A549 (cell line): ENCODE results near the gene SCRN2. TPM values are rescaled to one million over a fixed set of nuclear protein-coding genes. Genes with fewer than 3 reads are reported as not detected.

Experiments used
- ATAC-seq, 2 experiments: fragments of 200-7000 bp in 1 of 2; fragments of >200 bp in 1 of 2; cut with Nextera tagmentation in 1 of 2; cut with Tn5 transposase in 1 of 2; 3 replicates each; pipeline versions ENCODE4 v1.8.0 to v1.9.1; 2018 to 2020; ENCODE audit warnings: mild to moderate bottlenecking in 1 of 2, moderate library complexity in 1 of 2
- CTCF ChIA-PET: fragments of 300-600 bp; sonication (Branson Sonifier 250); formaldehyde crosslinking; extraction: SDS; loops from one replicate; lab custom pipeline; 2021; ENCODE audit warnings: antibody characterized with exemption, inconsistent platforms; lab: Yijun Ruan, JAX
- POLR2A ChIA-PET: fragments of 350-600 bp; formaldehyde crosslinking; extraction: SDS; loops from one replicate; lab custom pipeline; 2021; ENCODE audit warnings: antibody characterized with exemption, inconsistent platforms; lab: Yijun Ruan, JAX
- DNase-seq, 2 experiments: peaks; one replicate each; pipeline versions ENCODE4 v3.0.0 to v3.0.0-alpha.2; 2011 to 2016; ENCODE audit warnings: low read depth in 1 of 2, low spot score in 1 of 2
- FAIRE-seq: peaks from 2 replicates; lab custom pipeline; 2011; peaks lifted over from hg19 to GRCh38; lab: Jason Lieb, UNC
- H3K27ac ChIP-seq, 2 experiments: fragments of >200 bp; sonication (Bioruptor Twin); formaldehyde crosslinking; 3 replicates each; pipeline ENCODE4 v1.5.1; 2016 to 2017
- H3K4me1 ChIP-seq: fragments of >200 bp; sonication (Bioruptor Twin); formaldehyde crosslinking; 3 replicates; pipeline ENCODE4 v1.6.1; 2016
- H3K4me2 ChIP-seq: fragments of >200 bp; sonication (Bioruptor Twin); formaldehyde crosslinking; 3 replicates; pipeline ENCODE4 v1.6.1; 2016
- H3K4me3 ChIP-seq: fragments of >200 bp; sonication (Bioruptor Twin); formaldehyde crosslinking; 3 replicates; pipeline ENCODE4 v1.5.1; 2016
- H3K9me3 ChIP-seq: fragments of >200 bp; sonication (Bioruptor Twin); formaldehyde crosslinking; 3 replicates; pipeline ENCODE4 v1.6.1; 2016
- BHLHE40 ChIP-seq: IDR thresholded peaks from 2 replicates; pipeline ENCODE4 v1.6.1; 2012; ENCODE audit warnings: low read depth, low read length, inconsistent platforms
- CHD4 ChIP-seq: fragments of 200-600 bp; sonication (generic); IDR thresholded peaks from 2 replicates; pipeline ENCODE4 v1.6.1; 2016; ENCODE audit warnings: antibody characterized with exemption, mild to moderate bottlenecking, borderline replicate concordance
- CTCF ChIP-seq: fragments of >200 bp; sonication (Bioruptor Twin); formaldehyde crosslinking; IDR thresholded peaks from 3 replicates; pipeline ENCODE4 v1.5.1; 2016
- EHMT2 ChIP-seq: fragments of 200-600 bp; sonication (generic); IDR thresholded peaks from 2 replicates; pipeline ENCODE4 v1.6.1; 2016; ENCODE audit warnings: antibody characterized with exemption, low read depth, mild to moderate bottlenecking, moderate library complexity
- FOSL2 ChIP-seq, 2 experiments: fragments of 450-650 bp in 1 of 2; fragments of >200 bp in 1 of 2; sonication (Bioruptor Twin) in 1 of 2; formaldehyde crosslinking; IDR thresholded peaks; 2 replicates each; pipeline versions ENCODE4 v1.5.0 to v1.6.1; 2016 to 2020; ENCODE audit warnings: mild to moderate bottlenecking in 1 of 2, moderate library complexity in 1 of 2
- FOXS1 ChIP-seq: fragments of 250-450 bp; sonication (Bioruptor Pico); IDR thresholded peaks from 2 replicates; pipeline ENCODE4 v1.5.0; 2020; ENCODE audit warnings: mild to moderate bottlenecking, moderate library complexity
- HOXA7 ChIP-seq: fragments of 250-450 bp; sonication (Bioruptor Pico); IDR thresholded peaks from 2 replicates; pipeline ENCODE4 v1.5.0; 2020; ENCODE audit warnings: mild to moderate bottlenecking, moderate library complexity
- HOXB13 ChIP-seq: fragments of 250-450 bp; sonication (Bioruptor Pico); IDR thresholded peaks from 2 replicates; pipeline ENCODE4 v1.5.0; 2020; ENCODE audit warnings: low read depth, mild to moderate bottlenecking, moderate library complexity
- JUNB ChIP-seq: fragments of >200 bp; sonication (Bioruptor Twin); formaldehyde crosslinking; IDR thresholded peaks from 2 replicates; pipeline ENCODE4 v1.6.1; 2016
- MYC ChIP-seq: IDR thresholded peaks from 2 replicates; pipeline ENCODE4 v1.6.1; 2012; ENCODE audit warnings: mild to moderate bottlenecking, inconsistent platforms, low read length, improper control_type of control experiment, borderline replicate concordance
- NPAS2 ChIP-seq: fragments of 250-450 bp; sonication (Bioruptor Pico); IDR thresholded peaks from 2 replicates; pipeline ENCODE4 v1.8.0; 2022; ENCODE audit warnings: mild to moderate bottlenecking, moderate library complexity, borderline replicate concordance
- NR3C1 ChIP-seq: fragments of >200 bp; sonication (Bioruptor Twin); formaldehyde crosslinking; IDR thresholded peaks from 3 replicates; pipeline ENCODE4 v1.6.1; 2017
- POLR2AphosphoS2 ChIP-seq: conservative IDR thresholded peaks from 2 replicates; pipeline ENCODE4 v1.6.1; 2012; ENCODE audit warnings: low read length, improper control_type of control experiment, inconsistent platforms
- RARB ChIP-seq: fragments of 250-450 bp; sonication (Bioruptor Pico); IDR thresholded peaks from 2 replicates; pipeline ENCODE4 v1.8.0; 2021; ENCODE audit warnings: mild to moderate bottlenecking, moderate library complexity
- REST ChIP-seq: fragments of 200-600 bp; sonication (generic); IDR thresholded peaks from 2 replicates; pipeline ENCODE4 v1.6.1; 2016; ENCODE audit warnings: antibody characterized with exemption, mild to moderate bottlenecking, moderate library complexity
- RNF2 ChIP-seq: fragments of 200-600 bp; sonication (generic); IDR thresholded peaks from 2 replicates; pipeline ENCODE4 v1.6.1; 2016; ENCODE audit warnings: low read depth, mild to moderate bottlenecking, antibody characterized with exemption, moderate library complexity, borderline replicate concordance
- SREBF2 ChIP-seq: fragments of 450-650 bp; IDR thresholded peaks from 2 replicates; pipeline ENCODE4 v1.6.1; 2014; ENCODE audit warnings: mild to moderate bottlenecking, moderate library complexity
- TFCP2L1 ChIP-seq: fragments of 250-450 bp; sonication (Bioruptor Pico); IDR thresholded peaks from 2 replicates; pipeline ENCODE4 v1.5.0; 2021; ENCODE audit warnings: mild to moderate bottlenecking
- WGBS: methylation state at CpG from one replicate; pipeline ENCODE4 v1.1.6; 2017; ENCODE audit errors: missing lambda C conversion rate; 5-methylcytosine and 5-hydroxymethylcytosine counted together
- polyA plus RNA-seq, 4 experiments: library from polyadenylated mRNA; depleted of rRNA in 3 of 4; stranded (reverse); fragments of >200 nt; fragmentation: RNase III in 1 of 4; extraction: RNeasy Plus Mini Kit Qiagen cat#74134 plus additional on column Dnase treatment in 1 of 4; gene quantifications; 2 replicates in 3 of 4; 3 replicates in 1 of 4; pipeline ENCODE4 v1.2.3, GENCODE V29; 2011 to 2017
- TF ChIP-seq, protein P1 (sequence below): IDR thresholded peaks from 2 replicates; pipeline ENCODE4 v1.6.1; 2012; ENCODE audit warnings: low read depth, borderline replicate concordance

Gene SCRN2
- polyA plus RNA-seq, 2 of the 4 experiments (the other 2 are of a cell fraction): 25.8 to 43.7 TPM

- TF ChIP-seq EHMT2 (peak; percentile 69; the same call in 1 of the 2 replicates), REST (peak; percentile 88), JUNB (no peak)
- no peak overlapping the region for H3K27ac ChIP-seq
- ATAC-seq: no peak
- no peak overlapping the region for H3K4me2 ChIP-seq
- DNase-seq: no peak
- no peak overlapping the region for H3K4me3 ChIP-seq
- 30% methylated on average over 2 of the region's 2 CpGs for WGBS
- no peaks in the 10 kb centered on the region for H3K9me3 ChIP-seq
- POLR2A ChIA-PET: no interaction called here
- no peak for FAIRE-seq
- no peaks in the 10 kb centered on the region for H3K4me1 ChIP-seq
- CTCF ChIA-PET: interaction anchor here (1.0 to 3.0 kb wide), 8 partner anchors 8 to 105 kb away, joined by 3 to 15 read pairs (median 6); no protein-coding TSS in a partner anchor
These were observed 43.3 kb downstream of the SCRN2 start for GRCh38 chr17:47797797-47798196.

DNA sequence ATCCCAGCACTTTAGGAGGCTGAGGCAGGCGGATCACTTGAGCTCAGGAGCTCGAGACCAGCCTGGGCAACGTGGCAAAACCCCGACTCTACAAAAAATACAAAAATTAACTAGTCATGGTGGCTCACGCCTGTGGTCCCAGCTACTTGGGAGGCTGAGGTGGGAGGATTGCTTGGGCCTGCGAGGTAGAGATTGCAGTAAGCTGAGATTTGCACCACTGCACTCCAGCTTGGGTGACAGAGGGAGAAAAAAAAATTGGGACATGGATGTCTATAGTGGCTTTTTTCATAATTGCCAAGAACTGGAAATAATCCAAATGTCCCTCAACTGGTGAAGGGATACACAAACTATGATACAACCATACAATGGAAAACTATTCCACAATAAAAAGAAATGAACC is 48.1 kb downstream of the SCRN2 start:
- CTCF ChIA-PET: interaction anchor here (1.0 to 3.8 kb wide), 8 partner anchors 9 to 97 kb away, joined by 3 to 19 read pairs (median 4); partner anchors contain the start of gene TBX21

GRCh38 chr17:47792457-47792856 is 48.6 kb downstream of the SCRN2 start:
- FAIRE-seq: peak; percentile 67
- peaks cover 3% of the 10 kb centered on the region; the same call in 1 of the 3 replicates for H3K4me1 ChIP-seq
- no peak for DNase-seq
- no peak overlapping the region for H3K4me3 ChIP-seq
- no peak overlapping the region for H3K4me2 ChIP-seq
- ChIA-PET CTCF (interaction anchor here (0.6 to 3.8 kb wide), 10 partner anchors 9 to 321 kb away, joined by 3 to 19 read pairs (median 3); partner anchors contain the start of gene TBX21), POLR2A (no interaction called here)
- TF ChIP-seq HOXA7 (CRISPR knock-in tag) (no peak), FOSL2 (IDR thresholded peaks at IDR 0.05) (no peak), FOSL2 (CRISPR knock-in tag; IDR thresholded peaks at IDR 0.05) (no peak), RNF2 (no peak), CHD4 (no peak)
- H3K27ac ChIP-seq: no peak overlapping the region
- no peak for ATAC-seq
- 7% methylated on average over 1 of the region's 1 CpG for WGBS
- no peaks in the 10 kb centered on the region for H3K9me3 ChIP-seq

More for the DNA sequence above, 48.1 kb downstream of the SCRN2 start:
- Histone ChIP-seq H3K4me3 (no peak overlapping the region), H3K9me3 (no peaks in the 10 kb centered on the region), H3K4me1 (peaks cover 3% of the 10 kb centered on the region; the same call in 1 of the 3 replicates), H3K27ac (no peak overlapping the region), H3K4me2 (no peak overlapping the region)
- WGBS: 10% methylated on average over 6 of the region's 6 CpGs
- no peak for DNase-seq
- TF ChIP-seq CTCF: no peak
- TF ChIP-seq, protein P1, sequence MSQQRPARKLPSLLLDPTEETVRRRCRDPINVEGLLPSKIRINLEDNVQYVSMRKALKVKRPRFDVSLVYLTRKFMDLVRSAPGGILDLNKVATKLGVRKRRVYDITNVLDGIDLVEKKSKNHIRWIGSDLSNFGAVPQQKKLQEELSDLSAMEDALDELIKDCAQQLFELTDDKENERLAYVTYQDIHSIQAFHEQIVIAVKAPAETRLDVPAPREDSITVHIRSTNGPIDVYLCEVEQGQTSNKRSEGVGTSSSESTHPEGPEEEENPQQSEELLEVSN: no peak
- no peak for TF ChIP-seq NR3C1
- no peak for TF ChIP-seq HOXB13
- TF ChIP-seq BHLHE40: no peak
- no peak for TF ChIP-seq RARB (CRISPR knock-in tag)
- no peak for TF ChIP-seq SREBF2
- TF ChIP-seq FOXS1: no peak
- no peak for TF ChIP-seq NPAS2 (CRISPR knock-in tag)
- no peak for TF ChIP-seq POLR2AphosphoS2
- TF ChIP-seq MYC: no peak
- no peak for TF ChIP-seq TFCP2L1
- FAIRE-seq: no peak
- POLR2A ChIA-PET: no interaction called here
- ATAC-seq: no peak
